ENCODE measurements around the gene SIGLEC8.
A peak's percentile ranks its signal among the peaks of the same experiment; 100 is the strongest.
"Not testable (repeated sequence)": the region's sequence is repeated elsewhere in the genome, so short reads cannot be mapped to it uniquely, and the experiment has no call there.

The SIGLEC8 gene

DNA sequence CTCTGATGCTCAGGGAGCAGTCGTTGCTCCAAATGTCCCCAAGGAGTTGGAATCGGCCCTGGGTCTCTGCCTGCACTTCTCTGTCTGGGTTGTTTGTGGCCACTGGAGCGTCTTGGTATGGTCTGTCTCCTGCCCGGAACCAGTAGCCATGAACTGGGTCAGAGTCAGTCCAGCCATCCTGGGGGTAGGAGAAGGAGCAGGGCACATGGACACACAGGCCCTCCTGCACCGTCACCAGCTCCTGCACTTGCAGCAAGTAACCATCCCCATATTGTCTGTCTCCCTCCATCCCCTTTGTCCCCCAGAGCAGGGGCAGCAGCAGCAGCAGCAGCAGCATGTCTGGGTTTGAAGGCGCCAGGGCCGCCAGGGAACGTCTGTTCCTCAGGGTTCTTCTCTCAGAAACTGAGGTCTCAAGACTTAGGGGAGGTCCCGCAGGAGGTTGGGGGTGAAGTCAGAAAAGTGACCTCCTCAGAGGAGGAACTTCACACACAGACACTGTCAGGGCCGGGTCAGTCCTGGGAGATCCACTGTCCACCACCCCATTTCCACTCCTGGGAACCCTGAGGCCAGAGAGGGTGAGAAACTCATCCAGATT lies at the start of gene SIGLEC8:
Gene SIGLEC8 (minus strand): TSS at position 404 of the 595 bp plus-strand sequence. CDS start 67 bp downstream, at position 337.
- DNase-seq: no peak

GRCh38 chr19:51507640-51508058 lies 49.4 kb upstream of the SIGLEC8 start:
- no peak for DNase-seq

DNA sequence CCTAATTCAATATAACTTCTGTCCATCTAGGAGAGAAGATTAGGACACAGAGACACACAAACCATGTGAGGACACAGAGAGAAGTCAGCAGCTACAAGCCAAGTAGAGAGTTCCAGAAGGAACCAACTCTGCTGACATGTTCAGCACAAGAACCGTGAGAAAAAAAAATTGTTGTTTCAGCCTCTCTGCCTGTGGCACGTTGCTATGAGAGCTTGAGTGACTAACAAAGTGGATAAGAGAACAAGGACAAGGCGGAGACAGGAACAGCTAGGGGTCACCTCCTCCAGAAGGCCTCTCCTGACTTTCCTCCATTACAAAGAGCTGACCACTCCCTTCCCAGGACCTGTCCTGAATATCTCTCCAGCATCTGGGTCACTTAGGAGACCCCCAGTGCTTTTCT lies 48.9 kb upstream of the SIGLEC8 start:
- no peak for DNase-seq

GRCh38 chr19:51505904-51506303 lies 47.6 kb upstream of the SIGLEC8 start:
- no peak for DNase-seq

GRCh38 chr19:51503896-51504295 lies 45.6 kb upstream of the SIGLEC8 start:
- no peak for DNase-seq

DNA sequence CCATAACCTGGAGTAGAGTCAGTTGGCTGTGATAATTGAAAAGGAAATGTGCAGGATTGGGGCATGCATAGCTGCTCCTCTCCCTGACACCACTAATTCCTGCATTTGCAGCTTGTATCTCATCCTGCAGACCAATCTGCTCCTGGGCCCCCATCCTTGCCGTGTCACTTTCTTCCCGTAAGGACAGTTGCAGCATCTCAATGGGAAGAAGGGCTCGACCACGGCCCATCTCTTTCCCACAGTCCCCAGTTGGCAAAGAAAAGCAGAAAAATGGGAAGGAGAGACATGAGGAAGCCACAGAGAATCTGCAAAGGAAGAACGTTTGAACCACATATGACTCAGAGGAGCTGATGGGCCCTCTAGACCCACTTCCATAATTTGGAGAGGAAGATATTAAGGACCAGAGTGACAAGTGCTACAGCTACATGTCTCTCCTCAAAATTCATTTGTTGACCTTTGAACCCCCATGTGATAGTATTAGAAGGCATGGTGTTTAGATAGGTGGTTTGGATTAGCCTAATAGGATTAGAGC lies 45.1 kb upstream of the SIGLEC8 start:
- DNase-seq: no peak

DNA sequence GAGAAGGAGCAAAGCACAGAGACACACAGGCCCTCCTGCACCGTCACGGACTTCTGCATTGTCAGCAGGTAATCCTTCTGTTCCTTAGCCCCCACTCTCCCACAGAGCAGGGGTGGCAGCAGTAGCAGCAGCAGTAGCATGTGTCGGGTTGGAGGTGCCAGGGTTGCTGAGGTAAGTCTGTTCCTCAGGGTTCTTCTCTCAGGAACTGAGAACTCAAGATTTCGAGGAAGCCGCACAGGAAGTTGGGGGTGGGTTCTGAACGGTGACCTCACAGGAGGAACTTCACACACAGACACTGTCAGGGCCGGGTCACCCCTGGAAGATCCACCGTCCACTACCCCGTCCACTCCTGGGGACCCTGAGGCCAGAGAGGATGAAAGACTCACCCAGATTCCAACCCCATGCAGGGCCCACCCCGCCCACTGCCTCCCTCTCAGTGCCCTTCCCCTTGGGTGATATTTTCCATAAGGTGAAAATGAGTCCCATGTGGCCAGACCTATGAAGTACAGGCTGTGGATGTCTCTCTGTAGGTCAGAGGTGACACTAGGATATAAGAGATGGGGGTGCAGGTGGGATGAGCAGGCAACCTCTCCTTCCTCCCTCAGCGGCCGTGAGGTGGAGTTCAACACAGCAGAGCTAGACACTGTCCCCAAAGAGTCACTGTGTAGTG lies 43.5 kb upstream of the SIGLEC8 start, which contains the start of gene SIGLEC12:
Gene SIGLEC12 (minus strand): TSS at position 207 of the 670 bp plus-strand sequence. CDS start 67 bp downstream, at position 140.
- DNase-seq: no peak

DNA sequence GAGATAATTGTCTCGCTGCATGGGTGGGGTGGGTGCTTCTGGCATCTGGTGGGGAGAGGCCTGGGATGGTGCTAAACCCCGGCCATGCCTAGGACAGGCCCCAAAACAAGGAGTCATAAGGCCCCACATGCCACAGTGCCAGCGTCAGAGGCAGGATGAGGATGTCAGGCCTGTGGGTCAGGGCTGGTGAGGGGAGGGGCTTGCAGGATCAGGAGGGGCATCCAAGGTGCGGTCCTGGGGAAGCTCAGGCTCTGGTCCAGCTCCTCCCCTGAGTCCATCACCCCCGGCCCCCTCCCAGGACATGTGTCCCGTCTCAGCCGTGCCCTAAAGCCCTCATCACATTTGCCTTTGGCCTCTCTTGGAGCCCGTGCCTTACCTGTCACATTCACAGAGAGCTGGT lies 42.7 kb upstream of the SIGLEC8 start:
- DNase-seq: not testable (repeated sequence)

GRCh38 chr19:51497666-51498065 lies 39.4 kb upstream of the SIGLEC8 start:
- DNase-seq: no peak

GRCh38 chr19:51493776-51494175 lies 35.5 kb upstream of the SIGLEC8 start:
- DNase-seq: no peak

- no peak for DNase-seq
Observed at GRCh38 chr19:51491586-51491985, 33.3 kb upstream of the SIGLEC8 start.

DNA sequence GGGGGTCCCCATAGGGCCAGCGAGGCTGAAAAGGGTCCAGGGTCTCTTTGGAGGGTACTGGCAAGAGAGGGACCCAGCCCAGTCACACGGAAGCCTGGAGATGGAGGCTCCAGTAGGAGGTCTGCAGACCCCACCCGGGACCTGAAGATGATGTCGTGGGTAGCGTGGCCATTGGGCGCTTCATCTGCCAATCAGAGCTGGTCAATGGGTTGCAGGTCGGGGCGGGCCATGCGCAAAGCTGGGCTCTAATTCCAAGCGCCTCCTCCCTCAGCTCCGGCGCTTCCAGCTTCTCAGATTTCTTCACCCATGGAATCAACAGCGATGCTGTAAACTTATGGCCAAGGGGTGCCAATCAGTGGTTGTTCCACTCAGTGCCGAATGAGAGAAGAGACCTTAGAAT lies 32.4 kb upstream of the SIGLEC8 start:
- no peak for DNase-seq

DNA sequence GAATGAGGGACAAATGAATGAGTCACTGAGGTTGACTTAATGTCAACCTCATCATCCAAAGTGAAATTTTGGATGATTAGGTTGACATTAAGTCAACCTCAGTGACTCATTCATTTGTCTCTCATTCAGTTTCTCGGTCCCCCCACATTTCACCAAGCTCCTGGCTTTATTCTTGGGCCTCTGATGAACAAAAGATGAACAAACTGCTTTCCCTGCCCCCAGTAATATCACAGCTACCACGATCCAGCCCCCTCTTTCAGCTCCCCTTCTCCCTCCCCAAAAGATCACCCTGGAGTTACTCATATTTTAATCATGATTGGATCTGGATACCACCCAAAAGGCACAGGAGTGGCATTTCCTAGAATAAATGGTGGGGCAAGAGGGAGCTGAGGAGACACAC lies 30.9 kb upstream of the SIGLEC8 start:
- no peak for DNase-seq

- no peak for DNase-seq
Observed at GRCh38 chr19:51488491-51488890, 30.2 kb upstream of the SIGLEC8 start.

DNA sequence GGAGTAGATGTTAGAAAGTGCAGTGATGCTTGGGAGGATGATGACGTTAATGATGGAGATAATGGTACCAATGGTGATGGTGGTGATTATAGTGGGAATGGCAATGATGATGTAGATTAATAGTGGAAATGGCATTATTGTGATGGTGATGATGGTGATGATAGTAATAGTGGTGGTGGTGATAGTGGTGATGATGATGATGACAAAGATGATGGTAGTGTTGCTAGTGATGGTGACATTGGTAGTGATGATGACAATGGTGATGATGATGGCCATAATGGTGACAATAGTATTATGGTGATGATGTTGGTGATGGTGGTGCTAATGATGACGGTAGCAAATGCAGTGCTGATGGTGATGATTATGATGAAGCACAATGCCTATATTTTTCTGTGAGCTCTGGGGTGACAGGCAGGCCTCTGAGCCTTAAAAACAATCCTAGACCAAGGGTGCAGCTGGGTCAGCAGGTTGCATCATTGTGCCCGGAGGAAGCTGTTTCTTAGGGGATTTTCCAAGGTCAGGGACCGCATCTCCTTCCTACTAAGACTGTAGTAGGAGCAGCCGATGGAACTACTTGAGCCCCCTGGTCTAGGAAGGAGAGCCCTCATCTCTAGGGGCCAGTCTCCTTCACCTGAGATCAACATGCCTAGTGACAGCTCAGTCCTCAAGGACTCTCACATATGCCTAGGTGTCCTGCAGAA lies 27.9 kb upstream of the SIGLEC8 start:
- DNase-seq: no peak

DNA sequence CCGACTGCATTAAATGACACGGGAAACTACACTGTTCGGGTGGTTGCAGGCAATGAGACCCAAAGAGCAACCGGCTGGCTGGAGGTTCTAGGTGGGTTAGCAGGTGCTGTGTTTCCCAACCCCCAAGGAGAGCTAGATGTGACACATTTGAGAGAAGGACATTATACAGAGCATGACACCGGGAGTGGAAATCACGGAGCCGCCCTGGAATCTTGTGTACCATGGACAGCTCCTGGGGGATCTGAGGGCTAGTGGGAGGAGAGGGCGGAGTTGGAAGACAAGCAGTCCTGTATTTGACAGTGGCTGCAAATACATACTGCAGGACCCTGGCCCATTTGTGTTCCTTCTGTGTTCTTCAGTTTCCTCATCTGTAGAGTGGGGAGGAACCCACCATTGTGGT lies 22.3 kb upstream of the SIGLEC8 start:
- DNase-seq: peak; percentile 47

DNA sequence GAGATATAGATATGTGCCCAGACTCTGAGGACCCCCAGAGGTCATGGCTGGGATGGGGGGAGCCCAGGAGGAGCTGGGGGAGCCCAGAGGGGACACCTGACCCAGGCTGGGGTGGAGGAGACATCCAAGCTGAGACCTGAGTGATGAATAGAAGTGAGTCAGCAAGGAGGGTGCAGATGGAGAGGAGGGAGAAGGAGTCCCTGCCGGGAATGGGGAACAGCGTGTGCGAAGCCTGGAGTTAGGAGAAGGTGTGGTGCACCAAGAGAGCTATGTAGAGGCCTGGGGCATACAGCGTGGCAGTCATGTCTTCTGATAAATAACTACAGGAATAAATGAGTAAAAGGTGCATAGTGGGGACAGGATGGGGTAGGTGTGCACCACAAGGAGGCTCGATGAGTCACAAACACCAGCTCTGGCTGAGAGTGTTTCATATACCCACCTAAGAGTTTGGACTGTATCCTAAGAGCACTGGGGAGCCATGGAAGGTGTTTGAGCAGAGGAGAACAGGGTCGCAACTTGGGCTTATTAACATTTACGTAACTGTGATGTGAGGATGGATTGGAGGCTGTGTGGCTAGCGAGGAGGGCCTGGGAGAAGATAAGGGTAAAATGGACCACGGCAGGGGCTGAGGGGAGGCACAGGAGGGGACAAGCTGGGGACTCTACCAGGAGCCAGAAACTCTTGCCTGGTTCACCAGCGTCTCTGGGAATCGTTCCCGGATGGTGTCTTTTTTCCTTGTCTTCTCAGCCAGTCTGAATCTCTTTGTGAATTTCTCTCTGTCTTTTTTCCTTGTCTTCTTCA lies 21.5 kb upstream of the SIGLEC8 start:
- DNase-seq: no peak

- DNase-seq: no peak
Observed at GRCh38 chr19:51478381-51479234, 20.4 kb upstream of the SIGLEC8 start, which contains the start of gene CEACAM18. Gene CEACAM18, plus strand, starts transcription at chr19:51478539.

- DNase-seq: no peak
Observed at GRCh38 chr19:51477344-51477743, 19.1 kb upstream of the SIGLEC8 start.

DNA sequence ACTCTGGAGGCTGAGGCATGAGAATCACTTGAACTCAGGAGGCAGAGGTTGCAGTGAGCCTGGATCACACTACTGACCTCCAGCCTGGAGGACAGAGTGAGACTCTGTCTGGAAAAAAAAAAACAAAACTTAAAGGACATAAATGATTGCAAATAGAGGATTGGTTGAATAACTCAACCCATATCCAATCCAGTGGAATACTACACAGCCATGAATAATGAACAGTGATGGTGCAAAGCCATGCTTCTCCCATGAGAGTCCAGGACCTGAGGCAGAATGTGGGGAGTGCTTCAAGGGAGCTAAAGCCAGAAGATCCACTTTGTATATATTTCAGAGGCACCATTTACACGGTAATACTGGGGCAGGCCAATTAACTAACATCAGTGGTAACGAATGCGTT lies 17.9 kb upstream of the SIGLEC8 start:
- DNase-seq: no peak

GRCh38 chr19:51473009-51473707 lies 14.9 kb upstream of the SIGLEC8 start:
- DNase-seq: peak; percentile 90
